ENCODE measurements around the gene SOX6.

The SOX6 gene

DNA sequence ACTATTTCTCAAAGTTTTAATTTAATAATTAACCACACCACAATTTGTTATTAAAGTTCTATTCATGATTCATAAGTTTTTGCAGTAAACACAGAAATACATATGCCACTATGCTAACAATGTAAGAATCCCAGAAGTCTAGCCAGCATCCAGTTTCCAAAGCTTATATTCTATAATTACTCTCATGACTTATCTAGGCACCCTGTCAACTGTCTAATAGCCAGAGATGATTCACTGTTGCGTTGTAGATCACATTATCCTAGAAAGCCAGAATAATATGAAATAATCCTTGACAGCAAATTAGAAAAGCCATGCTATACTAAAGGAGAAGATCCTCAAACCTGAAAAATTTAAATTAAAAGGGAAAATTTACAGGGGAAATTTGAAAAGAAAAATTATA, 141.0 kb downstream of the SOX6 start:
- WGBS, 2 experiments, result 85 to 100% methylated on average over 1 of the region's 1 CpG
- Histone ChIP-seq H3K36me3 (ENCODE audit: control insufficient read depth, insufficient read depth, low read length) (no peaks in the 10 kb centered on the region), H3K9me3 (ENCODE audit: control insufficient read depth, low read length) (no peaks in the 10 kb centered on the region), H3K4me3 (ENCODE audit: insufficient read depth, low read depth, low read length) (no peak overlapping the region), H3K4me1 (ENCODE audit: control insufficient read depth, insufficient read depth, low read length) (no peaks in the 10 kb centered on the region), H3K27ac (ENCODE audit: insufficient read depth, low read depth, low read length, poor library complexity, severe bottlenecking) (no peak overlapping the region), H3K27me3 (ENCODE audit: control insufficient read depth, insufficient read depth, low read length, poor library complexity, severe bottlenecking) (no peaks in the 10 kb centered on the region)

DNA sequence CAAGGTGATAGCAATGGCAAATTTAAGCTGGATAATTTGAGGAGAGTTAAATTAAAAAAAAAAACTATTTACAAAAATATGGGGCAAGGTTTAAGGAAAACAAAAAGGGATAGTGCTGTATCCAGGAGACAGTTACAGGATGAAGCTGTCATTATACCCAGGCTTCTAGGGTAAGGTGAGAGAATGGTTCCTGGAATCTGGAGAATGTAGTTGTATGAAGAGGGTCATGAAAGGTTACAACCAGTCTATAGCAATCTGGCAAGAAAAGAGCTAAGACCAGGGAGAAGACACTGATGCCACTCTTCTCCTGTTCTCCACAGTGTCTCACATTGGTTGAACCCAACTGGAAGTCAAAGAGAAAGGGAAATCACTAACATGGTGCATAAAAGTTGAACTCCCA, 144.9 kb downstream of the SOX6 start:
- no peaks in the 10 kb centered on the region for H3K9me3 ChIP-seq (ENCODE audit: control insufficient read depth, low read length)
- no peak overlapping the region for H3K4me3 ChIP-seq (ENCODE audit: insufficient read depth, low read depth, low read length)
- no peaks in the 10 kb centered on the region for H3K27me3 ChIP-seq (ENCODE audit: control insufficient read depth, insufficient read depth, low read length, poor library complexity, severe bottlenecking)
- no peaks in the 10 kb centered on the region for H3K36me3 ChIP-seq (ENCODE audit: control insufficient read depth, insufficient read depth, low read length)
- H3K4me1 ChIP-seq (ENCODE audit: control insufficient read depth, insufficient read depth, low read length), result no peaks in the 10 kb centered on the region
- no peak overlapping the region for H3K27ac ChIP-seq (ENCODE audit: insufficient read depth, low read depth, low read length, poor library complexity, severe bottlenecking)

DNA sequence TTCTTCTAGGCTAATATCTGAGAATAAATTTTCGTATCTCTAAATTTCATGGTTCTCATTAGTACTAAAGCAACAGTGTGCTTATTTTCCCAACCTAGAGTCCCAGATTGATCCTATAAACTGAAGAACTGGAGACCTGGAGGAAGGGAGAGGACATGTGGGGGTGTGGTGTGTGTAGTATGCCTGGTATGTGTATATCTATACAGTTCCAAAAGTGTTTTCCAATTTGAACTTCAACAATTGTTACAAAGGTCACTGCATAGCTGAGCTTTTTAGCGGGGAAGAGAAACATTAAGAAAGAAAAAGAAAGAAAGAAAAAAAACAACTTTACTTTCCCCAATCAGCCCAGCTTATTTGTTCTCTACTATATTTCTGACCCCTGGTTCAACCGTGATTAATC, 152.1 kb downstream of the SOX6 start:
- Histone ChIP-seq H3K9me3 (ENCODE audit: control insufficient read depth, low read length) (no peaks in the 10 kb centered on the region), H3K27ac (ENCODE audit: insufficient read depth, low read depth, low read length, poor library complexity, severe bottlenecking) (no peak overlapping the region), H3K27me3 (ENCODE audit: control insufficient read depth, insufficient read depth, low read length, poor library complexity, severe bottlenecking) (no peaks in the 10 kb centered on the region), H3K4me3 (ENCODE audit: insufficient read depth, low read depth, low read length) (no peak overlapping the region), H3K4me1 (ENCODE audit: control insufficient read depth, insufficient read depth, low read length) (no peaks in the 10 kb centered on the region), H3K36me3 (ENCODE audit: control insufficient read depth, insufficient read depth, low read length) (no peaks in the 10 kb centered on the region)
- 88 to 93% methylated on average over 2 of the region's 3 CpGs for WGBS, 2 experiments

DNA sequence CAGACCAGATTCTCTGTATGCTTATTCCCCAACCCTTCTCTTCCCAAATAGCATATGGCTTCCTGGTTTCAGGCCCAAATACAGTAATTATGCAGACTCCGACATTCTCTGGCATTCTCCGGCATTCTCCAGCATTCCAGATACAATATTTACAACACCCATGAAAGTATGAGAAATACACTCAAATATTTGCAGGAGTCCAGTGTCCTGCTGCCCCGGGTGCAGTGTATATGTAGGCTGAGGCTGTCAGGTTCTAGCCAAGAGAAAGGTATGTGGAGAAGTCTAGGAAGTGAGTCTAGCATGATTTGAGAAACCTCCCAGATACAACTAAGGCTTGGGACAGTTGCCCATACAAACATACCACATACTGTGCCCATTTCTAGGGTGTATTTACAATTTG, 160.7 kb downstream of the SOX6 start:
- 79 to 83% methylated on average over 3 of the region's 3 CpGs for WGBS, 2 experiments
- Histone ChIP-seq H3K9me3 (ENCODE audit: control insufficient read depth, low read length) (no peaks in the 10 kb centered on the region), H3K27ac (ENCODE audit: insufficient read depth, low read depth, low read length, poor library complexity, severe bottlenecking) (no peak overlapping the region), H3K4me3 (ENCODE audit: insufficient read depth, low read depth, low read length) (no peak overlapping the region), H3K4me1 (ENCODE audit: control insufficient read depth, insufficient read depth, low read length) (peaks cover 14% of the 10 kb centered on the region), H3K27me3 (ENCODE audit: control insufficient read depth, insufficient read depth, low read length, poor library complexity, severe bottlenecking) (no peaks in the 10 kb centered on the region), H3K36me3 (ENCODE audit: control insufficient read depth, insufficient read depth, low read length) (no peaks in the 10 kb centered on the region)

DNA sequence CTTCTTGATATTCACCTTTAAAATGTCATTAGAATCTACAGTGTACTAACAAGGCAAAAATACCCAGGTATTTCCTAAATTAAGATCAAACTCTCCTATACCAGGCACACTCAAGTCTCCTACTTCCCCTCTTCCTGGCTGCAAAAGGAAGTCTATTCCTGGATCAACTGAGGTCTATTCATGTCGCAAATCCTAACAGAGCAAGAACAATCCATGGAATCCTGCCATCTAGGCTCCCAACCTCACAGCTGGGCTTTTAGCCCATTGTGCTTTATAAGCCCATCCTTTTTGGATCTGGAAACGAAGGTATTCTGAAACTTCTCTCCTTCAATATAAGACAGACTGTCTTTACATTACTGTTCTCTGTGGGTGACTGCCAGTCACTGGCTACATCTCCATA, 161.8 kb downstream of the SOX6 start:
- WGBS, 2 experiments, result 21 to 29% methylated on average over 2 of the region's 2 CpGs
- Histone ChIP-seq H3K27ac (ENCODE audit: insufficient read depth, low read depth, low read length, poor library complexity, severe bottlenecking) (no peak overlapping the region), H3K36me3 (ENCODE audit: control insufficient read depth, insufficient read depth, low read length) (no peaks in the 10 kb centered on the region)

DNA sequence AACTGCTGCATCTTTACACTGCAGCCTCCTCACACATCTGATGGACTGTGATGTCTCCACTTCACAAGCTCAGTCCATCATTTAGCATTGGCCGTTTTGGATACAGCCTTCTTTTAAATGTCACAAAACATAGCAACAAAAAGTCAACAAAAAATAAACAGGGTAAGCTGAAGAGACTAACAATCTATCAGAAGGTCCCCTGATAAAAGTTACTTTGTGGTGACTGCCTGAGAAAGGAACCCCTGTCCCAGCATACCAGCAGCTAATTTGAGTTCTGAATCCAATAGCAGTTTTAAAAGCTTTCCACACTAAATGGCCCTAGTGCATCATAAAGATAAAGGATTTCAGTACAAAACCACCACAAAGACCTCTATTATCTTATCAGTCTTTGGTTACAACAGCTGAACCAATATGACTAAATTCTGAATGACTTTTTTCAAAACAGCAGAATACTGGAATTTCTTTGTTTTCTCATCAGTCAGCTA, 162.4 kb downstream of the SOX6 start:
- Histone ChIP-seq H3K4me3 (ENCODE audit: insufficient read depth, low read depth, low read length) (no peak overlapping the region), H3K27ac (ENCODE audit: insufficient read depth, low read depth, low read length, poor library complexity, severe bottlenecking) (no peak overlapping the region), H3K9me3 (ENCODE audit: control insufficient read depth, low read length) (no peaks in the 10 kb centered on the region), H3K4me1 (ENCODE audit: control insufficient read depth, insufficient read depth, low read length) (peaks cover 14% of the 10 kb centered on the region), H3K36me3 (ENCODE audit: control insufficient read depth, insufficient read depth, low read length) (no peaks in the 10 kb centered on the region), H3K27me3 (ENCODE audit: control insufficient read depth, insufficient read depth, low read length, poor library complexity, severe bottlenecking) (no peaks in the 10 kb centered on the region)
- 71 to 86% methylated on average over 1 of the region's 1 CpG for WGBS, 2 experiments

More for the DNA sequence above, 161.8 kb downstream of the SOX6 start:
- no peaks in the 10 kb centered on the region for H3K9me3 ChIP-seq (ENCODE audit: control insufficient read depth, low read length)
- no peak overlapping the region for H3K4me3 ChIP-seq (ENCODE audit: insufficient read depth, low read depth, low read length)
- H3K27me3 ChIP-seq (ENCODE audit: control insufficient read depth, insufficient read depth, low read length, poor library complexity, severe bottlenecking), result no peaks in the 10 kb centered on the region
- peaks cover 14% of the 10 kb centered on the region for H3K4me1 ChIP-seq (ENCODE audit: control insufficient read depth, insufficient read depth, low read length)

DNA sequence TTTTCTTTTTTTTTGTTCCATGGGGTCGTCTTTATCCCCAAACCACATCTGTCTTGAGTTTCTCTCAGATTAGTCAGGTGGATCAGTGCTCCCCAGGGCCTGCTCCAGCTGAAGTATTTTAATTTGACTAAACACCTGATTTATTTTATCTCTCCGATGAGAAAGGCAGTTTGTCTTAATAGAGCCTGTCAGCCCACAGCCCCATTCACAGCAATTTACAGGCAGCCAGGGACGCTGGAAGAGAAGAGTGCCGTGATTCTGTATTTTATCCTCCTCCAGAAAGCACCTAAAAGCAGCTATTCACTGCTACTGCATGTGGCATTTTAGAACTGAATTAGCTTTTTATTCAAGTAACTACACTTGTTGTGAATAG, 164.5 kb downstream of the SOX6 start:
- Histone ChIP-seq H3K9me3 (ENCODE audit: control insufficient read depth, low read length) (no peaks in the 10 kb centered on the region), H3K36me3 (ENCODE audit: control insufficient read depth, insufficient read depth, low read length) (no peaks in the 10 kb centered on the region), H3K27ac (ENCODE audit: insufficient read depth, low read depth, low read length, poor library complexity, severe bottlenecking) (no peak overlapping the region), H3K27me3 (ENCODE audit: control insufficient read depth, insufficient read depth, low read length, poor library complexity, severe bottlenecking) (no peaks in the 10 kb centered on the region), H3K4me3 (ENCODE audit: insufficient read depth, low read depth, low read length) (no peak overlapping the region), H3K4me1 (ENCODE audit: control insufficient read depth, insufficient read depth, low read length) (peaks cover 14% of the 10 kb centered on the region)
- WGBS, 2 experiments, result 73 to 80% methylated on average over 4 of the region's 4 CpGs

DNA sequence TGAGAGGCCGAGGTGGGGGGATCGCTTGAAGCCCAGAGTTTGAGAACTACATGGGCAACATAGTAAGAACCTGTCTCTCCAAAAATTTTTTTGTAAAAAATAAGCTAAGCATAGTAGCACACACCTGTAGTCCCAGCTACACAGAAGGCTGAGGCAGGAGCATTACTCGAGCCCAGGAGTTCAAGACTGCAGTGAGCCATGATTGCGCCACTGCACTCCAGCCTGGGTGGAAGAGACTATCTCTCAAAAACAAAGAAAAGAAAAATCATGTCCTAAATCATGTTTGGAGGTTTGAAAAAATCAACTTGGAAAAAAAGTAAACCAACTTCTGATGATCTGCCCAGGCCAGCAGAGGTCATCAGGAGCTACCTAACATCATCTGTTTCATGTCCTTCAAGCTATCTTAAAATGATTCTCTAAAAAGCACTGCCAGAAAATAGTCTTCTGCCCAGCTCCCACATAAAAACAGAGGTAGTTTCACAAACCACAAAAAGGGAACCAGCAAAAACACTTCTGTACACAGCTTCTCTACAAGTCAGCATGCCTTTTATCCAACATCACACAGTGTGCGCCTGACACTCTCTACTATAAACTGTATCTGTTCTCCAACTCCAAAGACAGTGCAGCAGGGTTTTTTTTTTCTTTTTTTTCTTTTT, 165.0 kb downstream of the SOX6 start:
- Histone ChIP-seq H3K4me3 (ENCODE audit: insufficient read depth, low read depth, low read length) (no peak overlapping the region), H3K9me3 (ENCODE audit: control insufficient read depth, low read length) (no peaks in the 10 kb centered on the region), H3K27me3 (ENCODE audit: control insufficient read depth, insufficient read depth, low read length, poor library complexity, severe bottlenecking) (no peaks in the 10 kb centered on the region), H3K27ac (ENCODE audit: insufficient read depth, low read depth, low read length, poor library complexity, severe bottlenecking) (no peak overlapping the region), H3K4me1 (ENCODE audit: control insufficient read depth, insufficient read depth, low read length) (peaks cover 14% of the 10 kb centered on the region), H3K36me3 (ENCODE audit: control insufficient read depth, insufficient read depth, low read length) (no peaks in the 10 kb centered on the region)
- WGBS, 2 experiments, result 81 to 91% methylated on average over 4 to 5 of the region's 5 CpGs

DNA sequence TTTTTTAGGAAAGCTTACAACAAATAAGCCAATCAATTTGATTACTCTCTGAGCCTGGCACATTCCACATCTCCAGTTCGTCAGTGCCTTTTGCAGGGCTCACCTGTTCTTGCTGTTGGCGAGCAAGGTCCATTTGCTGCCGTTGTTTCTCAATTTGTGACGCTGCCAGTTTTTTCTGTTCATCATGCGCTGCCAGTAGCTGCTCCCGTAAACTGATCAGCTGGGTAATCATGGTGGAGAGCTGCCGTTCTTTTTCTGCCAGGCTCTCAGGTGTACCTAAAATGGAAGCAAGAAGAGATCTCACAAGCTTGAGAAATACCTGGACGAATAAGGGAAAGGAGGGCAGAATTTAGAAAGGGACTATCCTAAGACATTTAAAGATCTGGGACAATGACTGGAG, 169.7 kb downstream of the SOX6 start:
- H3K27ac ChIP-seq (ENCODE audit: insufficient read depth, low read depth, low read length, poor library complexity, severe bottlenecking), result no peak overlapping the region
- no peaks in the 10 kb centered on the region for H3K9me3 ChIP-seq (ENCODE audit: control insufficient read depth, low read length)
- WGBS, 2 experiments, result 93 to 94% methylated on average over 8 of the region's 8 CpGs
- no peak overlapping the region for H3K4me3 ChIP-seq (ENCODE audit: insufficient read depth, low read depth, low read length)
- H3K27me3 ChIP-seq (ENCODE audit: control insufficient read depth, insufficient read depth, low read length, poor library complexity, severe bottlenecking), result no peaks in the 10 kb centered on the region
- no peaks in the 10 kb centered on the region for H3K4me1 ChIP-seq (ENCODE audit: control insufficient read depth, insufficient read depth, low read length)
- no peaks in the 10 kb centered on the region for H3K36me3 ChIP-seq (ENCODE audit: control insufficient read depth, insufficient read depth, low read length)

DNA sequence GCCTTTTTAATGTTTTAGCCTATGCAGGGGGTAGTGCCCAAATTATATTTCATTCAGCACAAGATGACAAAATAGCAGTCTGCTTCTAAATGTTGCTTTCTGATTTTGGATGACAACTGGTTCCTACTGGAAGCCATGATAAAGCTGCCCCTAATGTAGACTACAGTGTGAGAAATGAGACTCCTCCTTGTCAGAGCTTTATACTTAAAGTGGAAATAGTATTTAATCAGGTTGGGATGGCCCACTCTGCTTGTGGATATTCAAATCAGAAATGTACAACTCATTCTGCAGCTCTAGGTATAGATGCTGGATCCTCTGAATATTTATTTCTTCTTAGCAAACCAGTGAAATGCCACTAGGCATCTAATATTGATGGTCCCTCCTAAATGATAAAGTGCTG, 171.3 kb downstream of the SOX6 start:
- Histone ChIP-seq H3K27ac (ENCODE audit: insufficient read depth, low read depth, low read length, poor library complexity, severe bottlenecking) (no peak overlapping the region), H3K4me3 (ENCODE audit: insufficient read depth, low read depth, low read length) (no peak overlapping the region), H3K4me1 (ENCODE audit: control insufficient read depth, insufficient read depth, low read length) (no peaks in the 10 kb centered on the region)

DNA sequence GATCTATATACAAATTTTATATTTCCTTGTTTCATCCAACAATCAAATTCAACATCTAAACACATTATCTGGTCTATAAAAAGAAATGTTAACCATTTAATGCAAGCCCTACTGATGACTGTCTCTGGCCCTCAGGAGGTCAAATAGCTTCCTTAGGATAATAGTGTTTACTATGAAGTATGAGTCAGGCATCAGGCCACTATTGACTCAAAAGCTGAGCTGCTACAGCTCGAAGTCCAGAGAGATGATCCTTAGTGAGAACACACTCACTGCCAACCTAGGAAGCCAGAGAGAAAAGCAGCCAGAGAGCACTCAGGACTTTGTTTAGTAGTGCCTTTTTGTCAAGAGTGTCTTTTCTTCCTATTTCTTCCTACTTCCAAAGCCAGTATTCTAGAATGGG, 171.8 kb downstream of the SOX6 start:
- H3K4me3 ChIP-seq (ENCODE audit: insufficient read depth, low read depth, low read length), result no peak overlapping the region
- no peaks in the 10 kb centered on the region for H3K36me3 ChIP-seq (ENCODE audit: control insufficient read depth, insufficient read depth, low read length)
- no peaks in the 10 kb centered on the region for H3K4me1 ChIP-seq (ENCODE audit: control insufficient read depth, insufficient read depth, low read length)
- no peaks in the 10 kb centered on the region for H3K9me3 ChIP-seq (ENCODE audit: control insufficient read depth, low read length)
- H3K27ac ChIP-seq (ENCODE audit: insufficient read depth, low read depth, low read length, poor library complexity, severe bottlenecking), result no peak overlapping the region
- 57 to 74% methylated on average over 1 of the region's 1 CpG for WGBS, 2 experiments
- no peaks in the 10 kb centered on the region for H3K27me3 ChIP-seq (ENCODE audit: control insufficient read depth, insufficient read depth, low read length, poor library complexity, severe bottlenecking)

More for the DNA sequence above, 171.3 kb downstream of the SOX6 start:
- H3K9me3 ChIP-seq (ENCODE audit: control insufficient read depth, low read length), result no peaks in the 10 kb centered on the region
- H3K36me3 ChIP-seq (ENCODE audit: control insufficient read depth, insufficient read depth, low read length), result no peaks in the 10 kb centered on the region
- no peaks in the 10 kb centered on the region for H3K27me3 ChIP-seq (ENCODE audit: control insufficient read depth, insufficient read depth, low read length, poor library complexity, severe bottlenecking)

Data from ectodermal cell (in vitro differentiated cells).